Activated naive CD4-positive, alpha-beta T cell treated with anti-CD3 and anti-CD28 coated beads, Interleukin-2, amount 50 U/mL, for 16 hours (primary cell): ENCODE results near the gene NAT14.
"Not testable (repeated sequence)": the region's sequence is repeated elsewhere in the genome, so short reads cannot be mapped to it uniquely, and the experiment has no call there.

ENCODE experiments used
- DNase-seq: peaks from one replicate; pipeline ENCODE4 v3.0.0-alpha.2; 2020

NAT14 gene

DNA sequence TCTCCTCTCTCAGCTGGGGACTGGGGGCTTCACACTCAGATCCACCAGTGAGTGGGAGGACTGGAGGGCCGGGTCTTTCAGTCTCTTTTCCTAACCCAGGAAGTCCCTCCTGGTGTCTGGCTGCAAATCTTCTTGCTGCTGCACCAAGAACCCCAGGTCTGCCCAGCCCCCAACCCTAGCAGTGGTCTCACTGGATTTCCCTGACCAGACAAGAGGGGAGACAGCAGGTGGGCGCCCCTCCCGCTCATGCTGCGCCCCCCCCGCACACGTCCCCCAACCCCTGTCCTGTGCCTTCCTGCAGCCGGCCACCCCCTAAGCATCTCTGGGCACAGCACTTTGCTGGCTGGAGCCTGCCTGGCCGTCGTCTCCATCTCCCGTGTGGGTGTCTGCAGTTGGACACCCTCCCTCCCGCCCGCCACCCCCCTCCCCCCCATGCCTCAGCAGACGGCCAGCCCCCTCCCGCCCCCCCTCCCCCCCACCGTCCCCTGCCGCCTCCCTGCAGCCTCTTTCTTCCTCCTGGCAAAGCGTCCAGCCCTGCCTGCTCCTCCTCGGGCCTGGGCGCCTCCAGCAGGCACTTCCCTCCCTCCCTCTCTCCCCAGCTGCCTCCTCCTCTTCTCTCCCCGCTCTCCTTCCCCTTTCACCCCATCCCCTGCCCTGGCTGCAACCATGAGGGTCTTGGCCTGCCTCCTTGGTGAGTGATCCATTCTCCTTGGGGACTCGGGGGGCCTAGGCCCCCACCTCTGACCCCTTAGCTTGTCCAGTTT lies 3.1 kb downstream of the NAT14 start, which contains the start of gene SSC5D:
Gene SSC5D, plus strand, starts transcription at position 513 of the 764 bp plus-strand sequence. Its CDS starts 154 bp downstream, at position 667.
- DNase-seq, result no peak

DNA sequence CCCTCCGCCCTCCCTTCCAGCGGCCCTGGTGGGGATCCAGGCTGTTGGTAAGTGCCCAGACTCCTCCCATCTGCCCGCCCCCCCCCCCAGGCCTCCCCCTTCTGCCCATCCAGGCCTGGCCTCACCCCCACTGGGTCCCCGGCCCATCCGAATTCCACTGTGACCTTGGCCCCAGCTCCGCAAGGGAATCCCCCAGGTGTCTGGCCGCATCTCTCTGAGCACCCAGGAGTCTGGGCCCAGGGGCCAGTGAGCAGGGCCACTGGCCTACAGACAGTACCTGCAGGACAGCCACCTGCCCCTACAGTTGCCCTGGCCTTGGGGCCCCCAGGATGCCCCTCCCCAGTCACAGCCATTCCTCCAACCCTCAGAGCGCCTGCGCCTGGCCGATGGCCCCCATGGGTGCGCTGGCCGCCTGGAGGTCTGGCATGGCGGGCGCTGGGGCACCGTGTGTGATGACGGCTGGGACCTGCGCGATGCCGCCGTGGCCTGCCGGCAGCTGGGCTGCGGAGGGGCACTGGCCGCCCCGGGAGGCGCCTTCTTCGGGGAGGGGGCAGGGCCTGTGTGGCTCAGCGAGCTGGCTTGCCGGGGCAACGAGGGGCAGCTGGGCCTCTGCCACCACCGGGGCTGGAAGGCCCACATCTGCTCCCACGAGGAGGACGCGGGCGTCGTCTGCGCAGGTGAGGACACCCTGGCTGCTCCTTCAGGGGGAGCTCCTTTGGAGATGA lies 4.2 kb downstream of the NAT14 start:
- no peak for DNase-seq

DNA sequence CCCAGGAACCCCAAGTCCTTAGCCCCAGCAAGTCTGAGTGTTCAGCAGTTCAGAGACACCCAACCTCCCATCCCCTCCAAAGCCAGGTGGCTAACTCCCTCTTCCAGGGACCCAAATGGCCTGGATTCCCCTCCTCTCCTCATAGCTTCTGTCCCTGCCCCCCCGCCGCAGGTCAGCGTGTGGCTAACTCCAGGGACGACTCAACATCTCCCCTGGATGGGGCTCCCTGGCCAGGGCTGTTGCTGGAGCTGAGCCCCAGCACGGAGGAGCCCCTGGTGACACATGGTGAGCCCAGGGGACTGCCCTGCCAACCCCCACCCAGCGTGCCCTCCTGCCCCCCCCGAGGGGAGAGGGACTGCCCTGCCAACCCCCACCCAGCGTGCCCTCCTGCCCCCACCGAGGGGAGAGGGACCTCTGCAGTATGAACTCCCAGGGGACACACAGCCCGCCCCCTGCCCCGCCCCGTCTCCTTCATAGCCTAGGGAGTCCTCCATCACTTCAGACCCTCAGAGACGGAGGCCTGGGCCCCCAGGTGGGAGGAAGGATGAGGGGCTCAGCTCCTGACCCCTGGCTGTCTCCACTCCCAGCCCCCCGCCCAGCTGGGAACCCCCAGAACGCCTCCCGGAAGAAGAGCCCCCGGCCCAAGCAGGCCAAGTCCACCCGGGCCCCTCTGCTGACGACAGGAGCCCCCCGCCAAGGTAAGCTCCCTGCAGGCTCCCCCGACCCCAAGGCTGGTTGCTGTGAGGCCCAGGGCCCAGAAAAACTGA lies 4.9 kb downstream of the NAT14 start:
- no peak for DNase-seq

DNA sequence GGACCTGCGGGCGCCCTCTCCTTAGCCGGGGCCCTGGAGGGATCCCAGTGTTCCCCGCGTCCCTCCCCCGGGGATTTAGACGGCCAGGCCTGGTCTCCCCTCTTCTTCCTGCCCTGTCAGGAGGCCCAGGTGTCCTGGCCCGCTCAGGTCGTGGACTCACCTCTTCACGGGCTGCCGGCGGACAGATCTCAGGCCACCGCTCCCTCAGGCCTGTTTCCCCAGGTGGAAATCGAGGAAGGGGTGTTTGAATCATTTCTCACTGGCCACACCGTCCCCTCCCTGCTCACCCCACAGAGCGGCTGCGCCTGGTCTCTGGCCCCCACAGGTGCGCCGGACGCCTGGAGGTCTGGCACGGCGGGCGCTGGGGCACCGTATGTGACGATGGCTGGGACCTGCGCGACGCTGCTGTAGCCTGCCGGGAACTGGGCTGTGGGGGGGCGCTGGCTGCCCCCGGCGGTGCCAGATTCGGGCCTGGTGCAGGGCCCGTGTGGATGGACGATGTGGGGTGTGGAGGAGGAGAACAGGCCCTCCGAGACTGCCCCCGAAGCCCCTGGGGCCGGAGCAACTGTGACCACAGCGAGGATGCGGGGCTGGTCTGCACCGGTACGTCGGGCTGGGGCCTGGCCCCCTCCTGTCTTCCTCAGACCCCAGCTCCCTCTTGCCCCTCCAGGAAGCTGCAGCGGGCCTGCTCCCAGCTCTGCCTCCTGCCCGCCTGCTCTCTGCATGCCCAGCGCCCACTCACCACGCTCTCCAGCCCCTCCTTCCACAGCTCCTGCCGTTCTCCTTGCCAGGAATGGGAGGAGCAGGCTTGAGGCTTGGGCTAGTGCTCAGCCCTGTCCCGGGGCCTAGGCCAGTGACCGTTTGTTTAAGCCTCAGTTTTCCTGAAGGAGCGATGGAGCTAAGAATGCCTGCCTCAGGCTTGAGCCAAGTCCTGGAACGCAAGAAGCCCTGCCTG lies 5.8 kb downstream of the NAT14 start:
- no peak for DNase-seq

DNA sequence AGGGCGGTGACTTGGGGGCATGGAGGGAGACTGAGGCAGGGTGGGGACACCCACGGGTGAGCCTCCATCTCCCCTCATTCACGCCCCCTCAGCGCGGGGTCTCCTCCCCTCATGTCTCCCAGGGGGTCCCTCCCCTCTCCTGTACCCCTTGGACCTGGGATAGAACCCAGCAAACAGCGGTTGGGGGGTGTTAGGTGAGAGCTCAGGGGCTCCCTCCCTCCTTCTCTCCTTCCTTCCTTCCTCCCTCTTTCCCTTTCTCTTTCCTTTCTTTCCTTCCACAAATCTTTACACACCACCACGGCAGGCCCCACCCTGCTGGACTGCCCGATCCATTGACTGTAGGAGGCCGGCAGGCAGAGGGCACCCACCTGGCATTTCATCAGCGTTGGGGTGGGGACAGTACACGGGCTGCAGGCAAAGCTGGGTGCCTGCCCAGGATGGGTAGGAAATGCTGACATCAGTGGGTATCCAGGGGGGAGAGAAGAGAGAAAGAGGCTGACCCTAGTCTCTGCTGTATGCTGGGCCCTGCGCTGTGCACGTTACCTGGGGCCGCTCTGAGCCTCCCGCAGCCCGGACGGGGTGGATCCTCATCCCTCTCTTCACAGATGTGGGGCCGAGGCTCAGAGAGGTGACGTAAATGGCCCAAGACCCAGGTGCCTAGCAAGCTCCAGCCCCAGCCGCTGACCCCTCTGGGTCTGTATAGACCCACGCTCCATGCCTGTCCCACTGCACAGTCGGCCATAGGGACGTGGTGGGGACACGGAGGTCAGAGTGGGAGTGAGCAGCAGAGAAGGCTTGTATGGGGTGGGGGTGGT lies 6.8 kb downstream of the NAT14 start:
- DNase-seq, result no peak

DNA sequence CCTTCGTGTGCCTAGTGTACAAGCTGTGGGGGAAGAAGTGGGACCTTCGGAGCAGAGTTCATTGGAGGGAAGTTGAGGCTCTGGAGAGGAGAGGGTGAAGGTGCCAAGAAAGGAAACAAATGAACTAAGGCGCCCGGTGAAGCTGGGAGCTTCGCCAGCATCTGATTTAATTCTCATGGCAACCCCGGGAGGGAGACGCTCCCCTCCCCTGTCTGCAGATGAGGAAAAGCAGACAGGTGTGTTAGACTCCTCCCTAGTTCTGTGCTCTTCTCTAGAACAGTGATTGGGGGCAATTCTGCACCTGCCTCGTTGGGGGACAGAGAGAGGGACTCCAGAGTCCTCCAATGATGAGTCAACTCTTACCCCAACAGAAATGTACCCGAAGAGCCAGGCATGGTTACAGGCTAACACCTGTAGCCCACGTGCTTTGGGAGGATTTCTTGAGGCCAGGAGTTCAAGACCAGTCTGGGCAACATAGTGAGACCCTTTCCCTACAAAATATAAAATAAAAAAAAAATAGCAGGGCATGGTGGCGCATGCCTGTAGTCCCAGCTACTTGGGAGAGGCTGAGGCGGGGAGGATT lies 7.5 kb downstream of the NAT14 start:
- DNase-seq, result no peak

DNA sequence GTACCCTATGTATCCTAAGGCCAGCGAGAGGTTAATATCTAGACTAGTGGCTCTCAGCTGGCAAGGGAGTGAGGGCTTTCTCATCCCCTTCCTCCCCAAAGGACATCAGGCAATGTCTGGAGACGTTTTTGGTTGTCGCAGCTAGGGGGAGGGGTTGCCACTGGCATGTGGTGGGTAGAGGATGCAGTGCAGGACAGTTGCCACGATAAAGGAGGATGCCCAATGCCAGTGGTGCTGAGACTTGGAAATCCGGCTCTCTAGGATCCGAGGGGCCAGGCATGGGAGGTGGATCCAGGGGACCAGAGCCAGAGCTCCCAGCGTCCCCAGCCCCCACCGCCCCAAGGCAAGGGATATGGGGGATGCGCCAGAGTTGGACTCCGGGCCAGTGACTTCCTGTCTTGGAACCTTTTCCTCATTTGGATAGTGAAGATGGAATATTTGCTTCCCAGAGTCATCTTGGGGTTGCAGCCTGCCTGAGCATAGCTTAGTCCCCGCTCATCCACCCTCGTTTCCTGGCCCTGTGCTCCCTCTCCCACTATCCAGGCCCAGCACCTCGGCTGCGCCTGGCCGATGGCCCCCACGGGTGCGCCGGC lies 8.2 kb downstream of the NAT14 start:
- no peak for DNase-seq

DNA sequence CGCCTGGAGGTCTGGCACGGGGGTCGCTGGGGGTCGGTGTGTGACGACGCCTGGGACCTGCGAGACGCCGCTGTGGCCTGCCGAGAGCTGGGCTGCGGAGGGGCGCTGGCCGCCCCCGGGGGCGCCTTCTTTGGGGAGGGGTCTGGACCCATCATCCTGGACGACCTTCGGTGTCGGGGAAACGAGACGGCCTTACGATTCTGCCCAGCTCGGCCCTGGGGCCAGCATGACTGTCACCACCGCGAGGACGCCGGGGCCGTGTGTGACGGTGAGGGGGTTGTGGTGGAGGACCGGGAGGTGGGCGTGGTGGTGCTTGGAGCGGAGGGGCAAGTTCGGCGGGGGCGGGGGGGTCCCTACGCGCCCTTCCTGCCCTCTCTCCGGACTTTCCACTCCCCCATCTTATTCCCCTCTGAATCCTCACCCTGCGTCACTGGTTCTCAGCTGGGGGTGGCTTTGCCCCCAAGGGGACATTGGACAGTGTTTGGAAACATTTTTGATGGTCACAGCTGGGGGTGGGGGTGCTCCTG lies 8.7 kb downstream of the NAT14 start:
- DNase-seq, result no peak

DNA sequence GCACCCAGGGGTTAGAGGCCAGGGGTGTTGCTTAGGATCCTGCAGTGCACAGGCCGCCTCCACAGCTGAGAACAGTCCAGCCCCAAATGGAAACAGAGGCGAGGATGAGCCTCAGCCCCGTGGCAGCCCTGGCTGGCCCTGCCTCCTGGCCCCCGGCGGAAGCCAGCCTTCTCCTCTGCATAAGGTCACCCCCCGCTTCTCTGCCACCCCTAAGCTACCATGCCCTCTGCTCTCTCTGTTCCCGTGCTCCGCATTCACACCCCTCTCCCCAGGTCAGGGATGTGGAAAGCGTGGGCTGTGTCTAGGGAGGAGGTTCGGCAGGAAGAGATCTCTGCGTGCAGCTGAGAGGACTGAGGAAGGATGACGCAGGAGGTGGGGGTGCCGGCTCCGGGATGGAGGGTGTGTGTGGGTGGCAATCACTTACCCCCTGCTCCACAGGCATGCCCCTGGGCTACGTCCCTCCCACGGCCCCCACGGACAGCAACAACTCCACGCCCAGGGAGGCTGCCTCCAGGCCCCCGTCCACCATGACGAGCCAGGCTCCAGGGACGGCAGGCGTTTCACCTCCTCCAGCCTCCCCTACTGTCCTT lies 9.3 kb downstream of the NAT14 start:
- no peak for DNase-seq

DNA sequence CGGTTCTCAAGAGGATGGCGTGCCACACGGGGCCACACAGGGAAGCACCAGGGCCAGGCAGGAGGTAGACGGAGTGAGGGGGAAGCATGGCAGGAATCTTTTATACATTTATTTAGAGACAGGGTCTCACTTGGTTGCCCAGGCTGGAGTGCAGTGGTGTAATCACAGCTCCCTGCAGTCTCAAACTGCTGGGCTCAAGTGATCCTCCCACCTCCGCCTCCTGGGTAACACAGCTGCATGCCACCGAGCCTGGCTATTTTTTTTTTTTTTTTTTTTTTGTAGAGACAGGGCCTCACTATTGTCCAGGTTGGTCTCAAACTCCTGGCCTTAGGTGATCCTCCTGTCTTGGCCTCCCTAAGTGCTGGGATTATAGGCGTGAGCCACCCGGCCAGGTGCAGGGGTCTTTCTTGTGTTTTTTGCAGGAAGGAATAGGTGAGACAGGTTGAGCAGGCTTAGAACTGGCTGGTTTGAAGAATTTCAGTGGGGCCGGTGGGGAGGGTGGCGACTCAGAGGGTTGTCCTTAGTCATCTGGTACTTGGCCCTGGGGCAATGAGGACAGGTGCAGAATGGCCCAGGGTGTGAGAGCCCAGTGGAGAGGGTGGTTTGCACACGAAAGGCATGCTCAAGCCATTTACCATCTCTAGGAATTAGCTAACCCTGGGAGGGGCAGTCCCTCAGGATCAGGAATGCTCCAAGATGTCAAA lies 10.8 kb downstream of the NAT14 start:
- DNase-seq, result no peak

DNA sequence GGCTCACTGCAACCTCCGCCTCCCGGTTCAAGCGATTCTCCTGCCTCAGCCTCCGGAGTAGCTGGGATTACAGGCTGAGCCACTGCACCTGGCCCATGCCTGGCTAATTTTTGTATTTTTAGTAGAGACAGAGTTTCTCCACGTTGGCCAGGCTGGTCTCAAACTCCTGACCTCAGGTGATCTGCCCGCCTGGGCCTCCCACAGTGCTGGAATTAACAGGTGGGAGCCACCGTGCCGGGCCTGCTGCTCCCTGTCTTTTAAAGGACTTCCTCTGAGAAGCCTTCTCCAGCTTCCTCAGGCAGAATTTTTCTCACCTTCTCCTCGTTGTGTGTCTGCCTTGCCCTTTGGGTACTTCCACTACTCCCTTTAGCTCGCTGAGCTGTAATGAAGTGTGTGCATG lies 11.8 kb downstream of the NAT14 start:
- DNase-seq, result not testable (repeated sequence)

DNA sequence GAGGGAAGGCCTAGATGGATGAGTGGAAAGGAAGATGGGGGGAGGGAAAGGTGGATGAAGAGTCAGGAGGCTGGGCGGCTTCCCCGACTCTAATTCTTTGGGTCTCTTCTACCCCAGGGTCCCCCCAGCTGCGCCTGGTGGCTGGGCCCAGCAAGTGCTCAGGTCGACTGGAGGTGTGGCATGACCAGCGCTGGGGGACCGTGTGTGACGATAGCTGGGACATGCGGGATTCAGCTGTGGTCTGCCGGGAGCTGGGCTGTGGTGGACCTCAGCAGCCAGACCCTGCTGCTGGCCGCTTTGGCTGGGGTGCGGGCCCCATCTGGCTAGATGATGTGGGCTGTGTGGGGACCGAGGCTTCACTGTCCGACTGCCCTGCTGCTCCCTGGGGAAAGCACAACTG lies 12.8 kb downstream of the NAT14 start:
- no peak for DNase-seq

DNA sequence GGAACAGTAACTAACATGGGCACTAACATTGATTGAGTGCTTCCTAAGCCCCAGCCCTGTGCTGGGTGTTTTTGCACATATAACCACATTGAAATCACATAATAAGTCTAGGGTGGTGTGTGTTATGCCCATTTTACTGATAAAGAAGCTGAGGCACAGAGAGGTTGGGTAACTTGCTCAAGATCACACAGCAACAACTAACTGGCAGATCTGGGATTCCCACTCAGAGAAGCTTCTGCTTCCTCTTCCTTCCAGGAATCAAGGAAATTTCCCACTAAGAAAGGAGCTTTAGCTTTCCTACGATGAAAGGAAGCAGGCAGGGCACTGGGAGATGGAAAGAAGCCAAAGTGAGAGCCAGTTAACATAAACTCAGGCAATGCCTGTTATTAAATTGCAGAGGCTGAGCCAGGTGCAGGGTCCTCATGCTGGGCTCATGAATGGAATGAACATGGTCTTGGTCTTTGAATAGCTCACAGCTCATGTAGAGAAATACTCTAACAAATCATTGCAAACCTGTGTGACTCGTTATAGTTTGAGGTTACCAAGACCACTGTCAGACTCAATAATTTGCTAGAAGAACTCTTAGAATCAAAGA lies 13.4 kb downstream of the NAT14 start:
- no peak for DNase-seq

DNA sequence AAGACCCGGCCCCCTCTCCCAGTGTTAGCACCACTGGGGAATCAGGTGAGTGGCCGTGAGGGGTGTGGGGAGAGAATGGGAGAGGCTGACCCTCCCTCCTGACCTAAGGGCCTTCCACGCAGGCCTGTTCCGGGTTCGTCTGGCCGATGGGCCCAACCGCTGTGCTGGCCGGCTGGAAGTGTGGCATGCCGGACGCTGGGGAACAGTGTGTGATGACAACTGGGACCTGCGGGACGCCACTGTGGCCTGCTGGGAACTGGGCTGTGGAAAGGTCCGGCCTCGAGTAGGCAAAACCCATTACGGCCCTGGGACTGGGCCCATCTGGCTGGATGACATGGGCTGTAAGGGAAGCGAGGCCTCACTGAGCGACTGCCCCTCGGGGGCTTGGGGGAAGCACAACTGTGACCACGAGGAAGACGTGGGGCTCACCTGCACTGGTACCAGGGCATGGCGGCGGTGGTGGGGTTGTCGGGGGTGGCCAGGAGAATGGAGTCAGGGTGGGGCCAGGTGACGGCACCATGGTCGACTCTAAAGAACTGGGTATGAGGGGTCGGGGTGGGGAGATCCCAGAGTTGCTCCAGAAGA lies 15.5 kb downstream of the NAT14 start:
- DNase-seq, result no peak

DNA sequence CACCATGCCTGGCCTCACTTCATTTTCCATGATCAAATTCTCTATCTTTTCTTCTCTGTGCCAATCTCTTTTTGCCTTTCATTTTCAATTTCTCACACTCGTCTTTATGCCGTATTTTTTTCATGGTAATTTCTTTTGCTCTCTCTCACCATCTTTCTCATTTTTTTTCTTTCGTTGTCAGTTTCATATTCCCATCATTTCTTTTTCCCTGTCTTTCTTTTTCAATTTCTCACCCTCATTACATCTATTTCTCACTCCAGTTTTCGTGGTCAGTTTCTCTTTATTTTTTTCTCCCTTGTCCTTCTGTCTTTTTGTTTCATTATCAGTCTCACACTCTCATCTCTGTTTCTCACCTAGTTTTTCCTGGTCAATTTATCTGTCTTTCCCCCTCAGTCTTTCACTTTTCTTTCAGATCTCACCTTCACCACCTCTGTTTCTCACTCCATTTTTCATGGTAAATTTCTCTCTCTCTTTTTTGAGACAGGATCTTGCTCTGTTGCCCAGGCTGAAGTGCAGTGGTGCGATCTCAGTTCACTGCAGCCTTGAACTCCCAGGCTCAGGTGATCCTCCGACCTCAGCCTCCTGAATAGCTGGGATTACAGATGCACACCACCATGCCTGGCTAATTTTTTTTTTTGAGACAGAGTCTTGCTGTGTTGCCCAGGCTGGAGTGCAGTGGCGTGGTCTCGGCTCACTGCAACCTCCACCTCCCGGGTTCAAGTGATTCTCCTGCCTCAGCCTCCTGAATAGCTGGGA lies 17.4 kb downstream of the NAT14 start:
- no peak for DNase-seq

DNA sequence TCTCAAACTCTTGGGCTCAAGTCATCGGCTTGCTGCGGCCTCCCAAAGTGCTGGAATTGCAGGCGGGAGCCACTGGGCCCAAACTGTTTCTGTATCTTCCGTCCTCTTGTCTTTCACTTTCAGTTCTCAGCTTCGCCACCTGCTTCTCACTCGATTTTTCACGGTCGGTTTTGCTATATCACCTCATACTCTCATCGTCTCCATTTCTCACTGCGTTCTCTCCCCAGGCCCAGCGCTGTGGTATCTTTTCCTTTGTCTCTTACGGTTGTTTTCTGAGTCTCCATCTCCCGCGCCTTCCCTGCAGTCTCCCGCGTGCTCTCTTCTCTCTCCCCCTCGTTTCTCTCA lies 18.1 kb downstream of the NAT14 start:
- DNase-seq, result no peak

DNA sequence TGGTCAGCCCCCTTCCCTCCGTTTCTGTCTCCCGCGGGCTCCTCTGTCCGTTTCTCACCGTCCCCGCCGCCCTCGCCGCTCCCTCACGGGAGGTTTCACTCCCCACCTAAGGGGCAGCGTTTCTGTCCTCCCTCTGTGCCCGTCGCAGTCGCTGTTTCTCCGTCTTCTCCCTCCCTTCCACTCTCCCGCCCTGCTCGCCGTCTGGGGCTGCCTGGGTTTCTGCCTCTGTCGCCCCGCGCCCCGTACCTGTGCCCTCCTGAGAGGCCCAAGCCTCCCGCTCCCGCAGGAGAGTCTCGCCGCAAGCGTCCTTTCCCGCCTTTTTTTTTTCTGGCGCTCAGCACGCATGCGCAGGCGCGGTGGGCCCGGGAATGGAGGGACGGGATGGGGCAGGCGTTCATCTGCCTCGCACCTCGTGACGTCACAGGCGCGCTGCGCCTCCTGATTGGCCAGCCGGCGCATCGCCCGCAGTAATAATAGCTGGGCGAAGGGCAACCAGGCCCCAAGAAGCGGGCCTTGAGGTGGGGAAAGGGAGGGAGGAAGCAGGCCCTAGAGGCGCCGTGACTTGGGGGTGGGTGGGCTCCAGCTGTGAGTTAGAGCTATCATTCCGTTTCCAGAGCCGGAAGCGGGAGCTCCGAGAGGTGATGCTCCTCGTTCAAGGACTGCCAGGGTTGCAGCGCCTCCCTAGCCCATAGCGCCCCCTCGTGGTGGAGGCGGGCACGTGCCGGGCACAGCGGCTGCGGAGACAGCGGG lies 18.7 kb downstream of the NAT14 start:
- peak; percentile 93 for DNase-seq
